GM18868 (cell line): ENCODE data around the gene S100A13.
A peak's percentile ranks its signal among the peaks of the same experiment; 100 is the strongest.
"Not testable (repeated sequence)": the region's sequence is repeated elsewhere in the genome, so short reads cannot be mapped to it uniquely, and the experiment has no call there.

Experiments used
- ATAC-seq: cut with Tn5 transposase; IDR thresholded peaks from one replicate; pipeline ENCODE4 v1.9.1; 2021; ENCODE audit warnings: mild to moderate bottlenecking, moderate library complexity; ENCODE audit not compliant: unreplicated experiment

The S100A13 gene

GRCh38 chr1:153626904-153627714 lies at the start of gene S100A13:
Gene S100A13 (minus strand): TSS chr1:153627505. CDS start chr1:153626472, 1,033 bp downstream.
- no peak for ATAC-seq

- no peak for ATAC-seq
These were observed 46.2 kb upstream of the S100A13 start for GRCh38 chr1:153673511-153673910.

GRCh38 chr1:153671628-153672353 lies 44.5 kb upstream of the S100A13 start:
- peak; percentile 13 for ATAC-seq

GRCh38 chr1:153670859-153671627 lies 43.7 kb upstream of the S100A13 start, which contains the start of gene ILF2:
Gene ILF2 (minus strand): TSS chr1:153670993. CDS start chr1:153670922, 71 bp downstream.
- ATAC-seq: peak; percentile 92

GRCh38 chr1:153670257-153670858 lies 43.1 kb upstream of the S100A13 start:
- ATAC-seq: no peak

GRCh38 chr1:153669606-153670005 lies 42.3 kb upstream of the S100A13 start:
- ATAC-seq: no peak

- ATAC-seq: not testable (repeated sequence)
These were observed 41.4 kb upstream of the S100A13 start for GRCh38 chr1:153668672-153669071.

- ATAC-seq: no peak
These were observed 40.1 kb upstream of the S100A13 start for GRCh38 chr1:153667439-153667838.

GRCh38 chr1:153663211-153663610 lies 35.9 kb upstream of the S100A13 start:
- ATAC-seq: no peak

- ATAC-seq: no peak
These were observed 35.0 kb upstream of the S100A13 start for GRCh38 chr1:153662269-153662668.

- ATAC-seq: no peak
These were observed 33.9 kb upstream of the S100A13 start for GRCh38 chr1:153661111-153661708.

- no peak for ATAC-seq
These were observed 32.4 kb upstream of the S100A13 start for GRCh38 chr1:153659656-153660055.

- ATAC-seq: no peak
These were observed 31.9 kb upstream of the S100A13 start for GRCh38 chr1:153659175-153659534.

GRCh38 chr1:153658400-153659174 lies 31.3 kb upstream of the S100A13 start, which contains the start of gene SNAPIN:
Gene SNAPIN (plus strand): TSS chr1:153658703. CDS start chr1:153658744, 41 bp downstream.
- peak; percentile 94 for ATAC-seq

- no peak for ATAC-seq
These were observed 28.0 kb upstream of the S100A13 start for GRCh38 chr1:153655333-153655732.

- no peak for ATAC-seq
These were observed 25.6 kb upstream of the S100A13 start for GRCh38 chr1:153652805-153653500.

GRCh38 chr1:153651771-153652170 lies 24.5 kb upstream of the S100A13 start:
- ATAC-seq: no peak

- ATAC-seq: no peak
These were observed 22.5 kb upstream of the S100A13 start for GRCh38 chr1:153649863-153650235.
